WERI-Rb-1 (cell line): ENCODE measurements around the gene LZTS2.

Experiments
- DNase-seq: peaks from one replicate; pipeline ENCODE4 v3.0.0-alpha.2; 2020
- H3K27ac ChIP-seq: fragments of 250-450 bp; sonication (Bioruptor Pico); 2 replicates; pipeline ENCODE4 v1.5.1; 2020; ENCODE audit warnings: mild to moderate bottlenecking, moderate library complexity
- H3K27me3 ChIP-seq: fragments of 250-450 bp; sonication (Bioruptor Pico); 2 replicates; pipeline ENCODE4 v1.5.1; 2021; ENCODE audit warnings: mild to moderate bottlenecking, low read depth, moderate library complexity; ENCODE audit not compliant: insufficient read depth, severe bottlenecking
- H3K36me3 ChIP-seq: fragments of 250-450 bp; sonication (Bioruptor Pico); 2 replicates; pipeline ENCODE4 v1.5.1; 2020; ENCODE audit warnings: mild to moderate bottlenecking, moderate library complexity
- H3K4me3 ChIP-seq: 2 replicates; pipeline ENCODE4 v1.5.1; 2011; ENCODE audit warnings: low read depth, mild to moderate bottlenecking, control low read depth, low read length
- H3K9me3 ChIP-seq: fragments of 250-450 bp; sonication (Bioruptor Pico); 2 replicates; pipeline ENCODE4 v1.5.1; 2021; ENCODE audit warnings: mild to moderate bottlenecking, moderate library complexity; ENCODE audit not compliant: severe bottlenecking
- TF ChIP-seq, protein P1 (sequence below): IDR thresholded peaks from 2 replicates; pipeline ENCODE4 v1.5.1; 2011; ENCODE audit warnings: low read depth, mild to moderate bottlenecking, control low read depth, inconsistent platforms, low read length

LZTS2 gene

DNA sequence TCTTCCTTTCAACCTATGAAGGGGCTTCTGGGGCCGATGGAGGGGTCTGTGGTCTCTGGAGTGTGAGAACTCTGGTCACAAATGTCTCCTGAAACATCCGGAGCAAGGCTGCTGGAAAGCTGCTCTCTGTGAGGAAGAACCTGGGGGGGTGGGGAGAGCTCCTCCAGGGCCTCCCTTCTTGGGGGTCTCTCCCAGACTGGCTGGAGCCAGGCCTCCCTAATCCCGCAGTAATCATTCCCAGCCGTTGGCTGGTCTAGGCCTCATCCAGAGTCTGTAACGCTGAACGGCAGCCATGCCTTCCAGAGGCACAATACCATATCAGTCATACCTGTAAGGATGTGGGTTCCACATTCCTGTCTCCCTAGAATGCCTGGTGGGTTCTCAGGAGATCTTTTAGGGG lies 4.4 kb upstream of the LZTS2 start:
- no peak overlapping the region for H3K4me3 ChIP-seq
- DNase-seq: peak; percentile 85

GRCh38 chr10:100996678-100997359 lies 2.8 kb upstream of the LZTS2 start:
- Histone ChIP-seq H3K27me3 (no peaks in the 10 kb centered on the region), H3K27ac (peak overlapping the region; percentile 98), H3K9me3 (no peaks in the 10 kb centered on the region), H3K36me3 (peaks cover 18% of the 10 kb centered on the region), H3K4me3 (peak overlapping the region; percentile 93)
- peak; percentile 66 for DNase-seq
- TF ChIP-seq, protein P1, sequence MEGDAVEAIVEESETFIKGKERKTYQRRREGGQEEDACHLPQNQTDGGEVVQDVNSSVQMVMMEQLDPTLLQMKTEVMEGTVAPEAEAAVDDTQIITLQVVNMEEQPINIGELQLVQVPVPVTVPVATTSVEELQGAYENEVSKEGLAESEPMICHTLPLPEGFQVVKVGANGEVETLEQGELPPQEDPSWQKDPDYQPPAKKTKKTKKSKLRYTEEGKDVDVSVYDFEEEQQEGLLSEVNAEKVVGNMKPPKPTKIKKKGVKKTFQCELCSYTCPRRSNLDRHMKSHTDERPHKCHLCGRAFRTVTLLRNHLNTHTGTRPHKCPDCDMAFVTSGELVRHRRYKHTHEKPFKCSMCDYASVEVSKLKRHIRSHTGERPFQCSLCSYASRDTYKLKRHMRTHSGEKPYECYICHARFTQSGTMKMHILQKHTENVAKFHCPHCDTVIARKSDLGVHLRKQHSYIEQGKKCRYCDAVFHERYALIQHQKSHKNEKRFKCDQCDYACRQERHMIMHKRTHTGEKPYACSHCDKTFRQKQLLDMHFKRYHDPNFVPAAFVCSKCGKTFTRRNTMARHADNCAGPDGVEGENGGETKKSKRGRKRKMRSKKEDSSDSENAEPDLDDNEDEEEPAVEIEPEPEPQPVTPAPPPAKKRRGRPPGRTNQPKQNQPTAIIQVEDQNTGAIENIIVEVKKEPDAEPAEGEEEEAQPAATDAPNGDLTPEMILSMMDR: no peak

More for the DNA sequence above, 4.4 kb upstream of the LZTS2 start:
- Histone ChIP-seq H3K36me3 (peaks cover 32% of the 10 kb centered on the region), H3K27ac (peak overlapping the region; percentile 98), H3K9me3 (no peaks in the 10 kb centered on the region), H3K27me3 (no peaks in the 10 kb centered on the region)
- TF ChIP-seq, protein P1: no peak

GRCh38 chr10:100997360-100998182 lies 2.0 kb upstream of the LZTS2 start:
- peak; percentile 90 for DNase-seq
- Histone ChIP-seq H3K36me3 (peaks cover 22% of the 10 kb centered on the region), H3K27me3 (no peaks in the 10 kb centered on the region), H3K4me3 (peak overlapping the region; percentile 93), H3K9me3 (no peaks in the 10 kb centered on the region), H3K27ac (peak overlapping the region; percentile 98)
- TF ChIP-seq, protein P1: peak; percentile 92

- H3K27me3 ChIP-seq: no peaks in the 10 kb centered on the region
- H3K36me3 ChIP-seq: peaks cover 24% of the 10 kb centered on the region
- H3K27ac ChIP-seq: peak overlapping the region; percentile 98
- TF ChIP-seq, protein P1: no peak
- H3K4me3 ChIP-seq: peak overlapping the region; percentile 93
- peak; percentile 95 for DNase-seq
- no peaks in the 10 kb centered on the region for H3K9me3 ChIP-seq
These were observed 1.2 kb upstream of the LZTS2 start for GRCh38 chr10:100998183-100998990.

DNA sequence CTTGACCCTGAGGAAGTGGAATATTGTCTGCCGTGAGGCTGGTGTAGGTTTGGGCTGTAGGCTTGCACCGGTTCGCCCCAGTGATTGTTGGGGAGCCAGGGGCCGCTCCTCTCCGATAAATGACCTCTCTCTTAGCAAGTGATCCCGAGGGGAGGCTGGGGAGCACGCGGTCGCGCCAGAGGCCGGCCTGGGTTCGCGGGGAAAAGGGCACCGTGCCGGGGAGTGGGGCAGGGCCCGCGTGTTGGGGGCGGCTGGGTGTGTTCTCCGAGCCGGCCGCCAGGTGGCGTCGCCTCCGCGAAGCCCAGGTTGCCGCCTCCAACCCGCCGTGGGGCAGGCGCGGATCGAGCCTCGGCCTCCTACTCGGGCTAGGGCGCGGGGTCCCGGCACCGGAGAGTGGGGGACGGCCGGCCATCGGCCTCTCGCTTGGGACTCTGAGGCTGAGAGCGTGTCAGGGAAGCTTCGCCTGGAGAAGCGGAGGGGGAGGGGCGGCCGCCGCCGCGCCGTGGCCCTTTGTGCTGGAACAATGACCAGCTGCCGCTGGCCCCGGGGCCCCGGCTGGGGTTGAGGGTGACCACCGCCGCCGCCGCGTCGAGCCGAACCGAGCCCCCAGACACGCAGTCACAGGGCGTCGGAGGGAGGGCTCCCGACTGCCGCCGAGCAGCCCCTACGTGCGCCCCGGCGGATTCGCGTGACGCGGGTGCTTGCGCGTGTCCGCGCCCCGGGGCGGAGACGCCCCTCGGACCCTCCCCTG lies 442 bp upstream of the LZTS2 start:
- Histone ChIP-seq H3K9me3 (no peaks in the 10 kb centered on the region), H3K27me3 (no peaks in the 10 kb centered on the region), H3K36me3 (peaks cover 24% of the 10 kb centered on the region), H3K27ac (peak overlapping the region; percentile 98), H3K4me3 (peak overlapping the region; percentile 93)
- DNase-seq: peak; percentile 79
- TF ChIP-seq, protein P1: peak; percentile 92
